ENCODE measurements around the gene EYS.

Gene EYS

DNA sequence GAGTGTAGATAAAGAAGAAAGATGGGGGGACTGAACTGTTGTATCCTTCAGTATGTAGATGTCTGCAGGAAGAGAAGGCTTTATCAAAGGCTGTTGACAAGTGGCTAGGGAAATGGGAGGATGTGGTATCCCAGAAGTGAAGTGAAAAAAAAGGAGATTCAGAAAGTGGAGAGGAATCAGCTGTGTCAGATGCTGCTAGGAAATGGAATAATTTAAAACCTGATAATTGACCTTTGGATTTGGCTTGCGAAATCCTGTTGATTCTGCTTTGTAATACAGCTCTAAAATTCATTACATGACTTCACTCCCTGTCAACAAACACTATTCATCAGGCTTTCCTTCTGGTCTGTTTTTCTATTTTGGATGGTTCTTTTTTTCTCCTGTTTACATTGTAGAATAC is 2029.7 kb downstream of the EYS start:
- DNase-seq, result no peak

DNA sequence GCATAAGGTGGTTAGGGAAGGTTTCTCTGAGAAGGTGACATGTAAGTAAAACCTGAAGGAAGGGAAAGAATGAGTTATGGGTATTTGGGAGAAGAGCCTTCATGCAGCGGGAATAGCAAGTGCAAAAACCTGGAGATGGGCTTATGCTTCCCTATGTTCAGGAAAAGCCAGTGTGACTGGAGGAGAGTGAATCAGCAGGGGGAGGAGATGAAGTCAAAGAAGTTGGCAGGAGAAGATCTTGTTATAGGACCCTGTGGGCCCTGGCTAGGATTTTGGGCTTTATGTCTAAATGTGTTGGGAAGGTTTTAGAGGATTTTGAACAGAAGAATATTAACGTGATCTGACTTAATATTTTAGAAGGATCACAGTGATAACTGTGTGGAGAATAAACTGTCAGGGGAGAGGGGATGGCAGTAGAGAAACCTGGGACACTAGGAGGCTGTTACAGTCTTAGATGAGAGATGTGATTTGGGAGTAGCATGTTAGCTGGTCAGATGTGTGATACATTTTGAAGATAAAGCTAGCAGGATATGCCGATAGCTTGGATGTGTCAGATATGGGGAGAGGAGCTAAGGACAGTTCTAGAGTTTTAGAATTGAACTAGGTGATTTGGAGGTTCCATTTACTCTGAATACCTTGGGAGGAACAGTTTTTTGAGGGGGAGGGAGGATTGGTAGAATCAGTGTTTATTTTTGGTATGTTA is 2030.5 kb downstream of the EYS start:
- DNase-seq, result no peak

DNA sequence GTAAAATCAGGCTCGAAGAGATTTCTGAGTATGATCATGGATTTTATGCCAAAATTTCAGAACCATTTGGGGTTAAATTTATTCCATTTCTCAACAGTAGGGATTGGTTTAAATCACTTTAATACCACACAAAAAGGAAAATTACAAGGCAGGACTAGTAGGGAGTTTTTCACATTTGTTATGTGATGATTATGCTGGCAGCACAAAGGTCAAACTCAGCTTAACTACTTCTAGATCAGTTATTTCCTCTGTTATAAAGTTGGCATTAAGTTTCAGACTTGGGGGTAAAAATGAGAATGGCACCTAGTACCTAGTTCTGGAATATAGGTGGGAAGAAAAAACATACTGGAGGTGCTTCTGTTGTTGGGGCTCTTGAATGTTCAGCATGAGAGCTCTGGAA is 2031.9 kb downstream of the EYS start:
- no peak for DNase-seq

DNA sequence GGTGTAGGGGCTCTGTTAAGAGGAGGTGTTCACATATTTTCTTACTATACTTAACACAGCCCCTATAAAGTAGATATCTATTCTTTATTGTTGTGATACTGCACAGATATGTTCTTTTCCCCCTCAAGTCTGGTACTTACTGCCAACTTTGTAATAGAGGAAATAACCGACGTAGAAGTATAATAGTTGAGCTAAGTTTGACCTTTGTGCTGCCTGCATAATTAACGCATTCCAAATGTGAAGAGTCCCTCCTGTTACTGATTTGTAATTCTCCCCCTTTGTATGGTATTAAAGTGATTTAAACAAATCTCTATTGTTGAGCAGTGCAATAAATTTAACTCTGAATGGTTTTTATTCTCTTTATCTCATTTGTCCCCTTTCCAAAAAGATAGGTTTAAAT is 2032.4 kb downstream of the EYS start:
- DNase-seq, result no peak

DNA sequence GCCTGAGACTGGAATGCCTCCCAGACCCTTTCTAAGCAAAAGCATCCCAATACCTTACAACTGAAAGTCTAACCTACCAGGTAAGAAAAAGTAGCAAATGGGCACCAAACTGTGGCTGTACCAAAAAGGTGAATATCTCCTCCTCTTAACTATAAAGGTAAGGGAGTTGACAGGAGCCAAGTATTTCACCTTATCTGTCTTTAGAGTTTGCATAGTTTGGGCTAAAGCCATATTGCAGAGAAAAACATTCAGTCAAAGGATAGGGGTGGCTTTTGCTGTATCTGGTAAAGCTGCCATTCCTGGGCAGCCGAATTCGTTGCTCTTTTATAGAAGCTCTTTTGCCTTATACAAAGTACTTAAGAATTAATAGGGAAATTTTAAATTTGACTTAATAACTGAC is 2033.3 kb downstream of the EYS start:
- no peak for DNase-seq

DNA sequence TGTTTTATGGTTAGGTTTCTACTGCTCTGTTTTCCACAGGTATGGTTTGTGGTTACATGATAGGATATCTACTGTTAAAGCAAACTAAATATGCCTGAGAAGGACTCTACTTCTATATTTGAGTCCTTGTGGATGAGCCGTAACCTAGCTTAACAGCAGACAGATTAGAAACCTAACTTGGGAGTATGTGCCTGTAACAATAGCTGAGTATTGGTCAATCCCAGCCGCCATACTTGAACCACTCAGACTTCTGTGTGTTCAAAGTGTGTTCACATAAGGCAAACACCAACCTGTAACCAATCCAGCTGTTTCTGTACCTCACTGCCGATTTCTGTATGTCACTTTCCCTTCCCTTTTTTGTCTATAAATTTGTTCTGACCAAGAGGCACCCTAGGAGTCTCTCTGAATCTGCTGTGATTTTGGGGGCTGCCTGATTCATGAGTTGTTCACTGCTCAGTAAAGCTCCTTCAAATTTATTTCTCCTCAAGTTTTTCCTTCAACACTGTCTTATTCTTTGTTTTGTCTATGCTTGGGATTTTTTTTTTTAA is 2034.4 kb downstream of the EYS start:
- no peak for DNase-seq

DNA sequence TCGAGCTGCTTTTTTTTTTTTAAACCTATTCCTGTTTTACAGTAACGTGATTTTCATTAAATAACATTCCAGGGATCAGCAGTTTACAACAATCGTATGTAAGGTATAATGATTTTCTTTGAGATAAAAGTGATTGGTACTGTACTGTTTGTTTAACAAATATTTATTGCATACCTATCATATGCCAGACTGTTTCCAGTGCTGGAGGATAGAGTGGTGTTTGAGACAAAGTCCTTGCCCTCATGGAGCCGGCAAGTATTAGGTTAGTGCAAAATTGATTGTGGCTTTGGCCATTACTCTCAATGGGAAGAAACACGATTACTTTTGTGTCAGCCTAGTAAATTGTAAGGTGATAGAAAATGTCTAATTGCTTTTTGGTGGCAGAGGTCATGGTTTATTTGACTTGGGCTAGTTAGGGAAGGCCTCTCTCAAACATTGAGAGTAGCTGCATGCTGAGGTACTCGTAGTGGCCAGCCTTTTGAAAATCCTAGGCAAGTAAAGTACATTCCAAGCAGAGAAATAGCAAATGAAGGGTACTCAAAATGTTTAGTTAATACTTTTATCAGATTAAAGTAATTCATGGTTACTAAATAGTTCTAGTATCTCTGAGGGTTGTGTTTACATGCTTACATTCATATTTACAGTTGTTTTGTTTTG is 2035.8 kb downstream of the EYS start:
- no peak for DNase-seq

Measured in NCI-H187 treated with DMSO at 0.1 percent for 48 hours (cell line).